Measurements from ENCODE around the gene KDELR1. TPM values are rescaled to one million over a fixed set of nuclear protein-coding genes. Genes with fewer than 3 reads are reported as not detected.
A peak's percentile ranks its signal among the peaks of the same experiment; 100 is the strongest.

KDELR1 gene
- total RNA-seq, 1 donor, result 140 TPM

DNA sequence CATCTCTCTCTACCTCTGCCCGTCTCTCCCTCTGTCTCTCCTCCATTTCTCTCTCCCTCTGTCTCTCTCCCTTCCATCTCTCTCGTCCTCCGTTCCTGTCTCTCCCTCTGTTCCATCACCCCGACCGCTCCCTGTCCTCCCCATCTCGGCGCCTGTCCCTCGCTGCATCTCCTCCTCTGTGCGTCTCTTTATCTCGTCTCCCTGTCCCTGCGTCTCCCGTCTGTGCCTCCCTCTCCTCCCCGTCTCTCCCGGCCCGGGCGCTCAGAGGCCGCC is 6.7 kb upstream of the KDELR1 start:
- TF ChIP-seq, protein P1, sequence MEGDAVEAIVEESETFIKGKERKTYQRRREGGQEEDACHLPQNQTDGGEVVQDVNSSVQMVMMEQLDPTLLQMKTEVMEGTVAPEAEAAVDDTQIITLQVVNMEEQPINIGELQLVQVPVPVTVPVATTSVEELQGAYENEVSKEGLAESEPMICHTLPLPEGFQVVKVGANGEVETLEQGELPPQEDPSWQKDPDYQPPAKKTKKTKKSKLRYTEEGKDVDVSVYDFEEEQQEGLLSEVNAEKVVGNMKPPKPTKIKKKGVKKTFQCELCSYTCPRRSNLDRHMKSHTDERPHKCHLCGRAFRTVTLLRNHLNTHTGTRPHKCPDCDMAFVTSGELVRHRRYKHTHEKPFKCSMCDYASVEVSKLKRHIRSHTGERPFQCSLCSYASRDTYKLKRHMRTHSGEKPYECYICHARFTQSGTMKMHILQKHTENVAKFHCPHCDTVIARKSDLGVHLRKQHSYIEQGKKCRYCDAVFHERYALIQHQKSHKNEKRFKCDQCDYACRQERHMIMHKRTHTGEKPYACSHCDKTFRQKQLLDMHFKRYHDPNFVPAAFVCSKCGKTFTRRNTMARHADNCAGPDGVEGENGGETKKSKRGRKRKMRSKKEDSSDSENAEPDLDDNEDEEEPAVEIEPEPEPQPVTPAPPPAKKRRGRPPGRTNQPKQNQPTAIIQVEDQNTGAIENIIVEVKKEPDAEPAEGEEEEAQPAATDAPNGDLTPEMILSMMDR (IDR thresholded peaks at IDR 0.05; ENCODE audit: insufficient read depth, low read length), result no peak
- no peak for DNase-seq (ENCODE audit: low read depth)
- peak overlapping the region; percentile 72 for H3K4me3 ChIP-seq (ENCODE audit: low read depth, low read length)

GRCh38 chr19:48397263-48398101 is 6.1 kb upstream of the KDELR1 start:
- DNase-seq (ENCODE audit: low read depth), result no peak
- TF ChIP-seq, protein P1 (IDR thresholded peaks at IDR 0.05; ENCODE audit: insufficient read depth, low read length), result no peak
- H3K4me3 ChIP-seq (ENCODE audit: low read depth, low read length), result peak overlapping the region; percentile 72

DNA sequence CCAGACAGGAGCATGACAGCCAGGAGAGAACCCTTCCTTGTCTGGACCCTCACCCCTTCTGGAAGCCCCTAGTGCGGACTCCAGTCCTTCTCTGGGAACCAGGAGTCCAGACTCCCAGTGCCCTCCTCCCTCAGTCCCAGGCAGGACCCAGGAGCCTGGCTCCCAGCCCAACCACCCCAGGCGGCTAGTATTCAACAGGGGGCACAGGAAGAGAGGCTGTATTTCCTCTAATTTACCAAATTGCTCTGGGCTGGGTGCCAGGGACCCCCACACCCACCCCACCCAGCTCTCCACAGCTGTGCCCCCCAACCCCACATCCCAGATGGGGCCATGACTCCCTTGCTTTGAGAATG is 5.4 kb upstream of the KDELR1 start:
- DNase-seq (ENCODE audit: low read depth), result no peak
- TF ChIP-seq, protein P1 (IDR thresholded peaks at IDR 0.05; ENCODE audit: insufficient read depth, low read length), result no peak
- H3K4me3 ChIP-seq (ENCODE audit: low read depth, low read length), result peak overlapping the region; percentile 72

- no peak for DNase-seq (ENCODE audit: low read depth)
- TF ChIP-seq, protein P1 (IDR thresholded peaks at IDR 0.05; ENCODE audit: insufficient read depth, low read length), result no peak
Observed at GRCh38 chr19:48396016-48396823, 4.9 kb upstream of the KDELR1 start.

DNA sequence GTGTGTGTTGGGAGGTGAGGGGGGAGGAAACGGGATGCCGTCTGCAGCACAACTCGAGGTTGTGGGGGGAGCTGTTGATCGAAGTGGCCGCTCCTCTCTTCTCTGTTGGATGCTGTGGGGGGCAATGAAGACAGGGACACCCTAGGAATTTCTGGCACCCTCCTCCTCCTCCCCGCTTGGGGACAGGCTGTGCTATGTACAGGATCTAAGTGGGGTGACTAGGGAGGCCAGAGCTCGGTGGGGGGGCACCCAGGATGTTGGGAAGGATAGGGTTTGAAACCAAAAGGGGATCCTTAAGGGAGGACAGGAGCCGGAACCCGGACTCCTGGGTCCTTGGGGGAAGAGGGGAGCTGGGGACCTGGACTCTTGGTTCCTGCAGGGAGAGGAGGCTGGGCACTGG is 4.1 kb upstream of the KDELR1 start:
- DNase-seq (ENCODE audit: low read depth), result no peak
- TF ChIP-seq, protein P1 (IDR thresholded peaks at IDR 0.05; ENCODE audit: insufficient read depth, low read length), result no peak
- no peak overlapping the region for H3K4me3 ChIP-seq (ENCODE audit: low read depth, low read length)

More at GRCh38 chr19:48396016-48396823, 4.9 kb upstream of the KDELR1 start:
- H3K4me3 ChIP-seq (ENCODE audit: low read depth, low read length), result no peak overlapping the region

DNA sequence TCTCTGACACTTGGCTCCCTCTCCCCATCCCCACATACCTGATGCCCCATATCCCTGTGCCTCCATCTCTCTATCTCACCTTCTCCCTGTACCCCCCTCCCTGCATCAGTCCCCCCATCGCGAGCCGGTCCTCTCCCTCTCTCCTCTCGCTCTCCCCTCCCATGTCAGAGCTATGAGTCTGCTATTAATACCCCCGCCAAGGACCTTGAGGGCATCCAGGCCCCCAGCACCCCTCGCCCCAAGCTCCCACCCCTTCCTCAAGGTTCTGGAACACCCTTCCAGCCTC is 3.8 kb upstream of the KDELR1 start:
- no peak for DNase-seq (ENCODE audit: low read depth)
- TF ChIP-seq, protein P1 (IDR thresholded peaks at IDR 0.05; ENCODE audit: insufficient read depth, low read length), result no peak
- no peak overlapping the region for H3K4me3 ChIP-seq (ENCODE audit: low read depth, low read length)
